GM12873 (cell line): ENCODE data around the gene LENG8.

Experiments used
- TF ChIP-seq, protein P1 (sequence below): IDR thresholded peaks from 2 replicates; pipeline ENCODE4 v1.5.1; 2012; ENCODE audit warnings: low read depth, mild to moderate bottlenecking, moderate library complexity, low read length, control low read depth; ENCODE audit not compliant: insufficient read depth; ENCODE audit errors: missing control alignments

The LENG8 gene

DNA sequence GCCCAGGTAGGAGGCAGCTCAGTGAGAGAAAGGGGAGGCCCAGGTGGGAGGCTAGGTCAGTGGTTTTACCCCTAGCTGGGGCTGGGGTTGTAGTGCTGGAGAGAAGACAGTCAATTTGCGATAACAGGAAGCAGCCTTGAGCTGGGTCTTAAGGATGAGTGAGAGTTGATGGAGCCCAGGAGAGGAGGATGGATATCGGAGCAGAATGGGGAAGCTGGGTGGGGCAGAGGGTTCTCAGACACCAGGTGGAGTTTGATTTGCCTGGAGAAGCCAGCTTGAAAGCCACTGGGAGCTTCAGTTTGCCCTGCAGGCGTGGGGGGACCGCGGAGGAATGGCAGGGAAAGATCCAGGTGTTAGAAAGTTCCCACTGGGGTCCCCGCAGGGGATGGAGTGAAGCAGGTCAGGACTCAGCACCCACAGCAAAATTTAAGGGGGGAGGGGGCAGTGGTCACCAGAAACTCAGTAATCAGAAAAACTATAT is 24.9 kb downstream of the LENG8 start:
- TF ChIP-seq, protein P1, sequence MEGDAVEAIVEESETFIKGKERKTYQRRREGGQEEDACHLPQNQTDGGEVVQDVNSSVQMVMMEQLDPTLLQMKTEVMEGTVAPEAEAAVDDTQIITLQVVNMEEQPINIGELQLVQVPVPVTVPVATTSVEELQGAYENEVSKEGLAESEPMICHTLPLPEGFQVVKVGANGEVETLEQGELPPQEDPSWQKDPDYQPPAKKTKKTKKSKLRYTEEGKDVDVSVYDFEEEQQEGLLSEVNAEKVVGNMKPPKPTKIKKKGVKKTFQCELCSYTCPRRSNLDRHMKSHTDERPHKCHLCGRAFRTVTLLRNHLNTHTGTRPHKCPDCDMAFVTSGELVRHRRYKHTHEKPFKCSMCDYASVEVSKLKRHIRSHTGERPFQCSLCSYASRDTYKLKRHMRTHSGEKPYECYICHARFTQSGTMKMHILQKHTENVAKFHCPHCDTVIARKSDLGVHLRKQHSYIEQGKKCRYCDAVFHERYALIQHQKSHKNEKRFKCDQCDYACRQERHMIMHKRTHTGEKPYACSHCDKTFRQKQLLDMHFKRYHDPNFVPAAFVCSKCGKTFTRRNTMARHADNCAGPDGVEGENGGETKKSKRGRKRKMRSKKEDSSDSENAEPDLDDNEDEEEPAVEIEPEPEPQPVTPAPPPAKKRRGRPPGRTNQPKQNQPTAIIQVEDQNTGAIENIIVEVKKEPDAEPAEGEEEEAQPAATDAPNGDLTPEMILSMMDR: no peak

- TF ChIP-seq, protein P1: no peak
These were observed 26.7 kb downstream of the LENG8 start for GRCh38 chr19:54475706-54476105.

DNA sequence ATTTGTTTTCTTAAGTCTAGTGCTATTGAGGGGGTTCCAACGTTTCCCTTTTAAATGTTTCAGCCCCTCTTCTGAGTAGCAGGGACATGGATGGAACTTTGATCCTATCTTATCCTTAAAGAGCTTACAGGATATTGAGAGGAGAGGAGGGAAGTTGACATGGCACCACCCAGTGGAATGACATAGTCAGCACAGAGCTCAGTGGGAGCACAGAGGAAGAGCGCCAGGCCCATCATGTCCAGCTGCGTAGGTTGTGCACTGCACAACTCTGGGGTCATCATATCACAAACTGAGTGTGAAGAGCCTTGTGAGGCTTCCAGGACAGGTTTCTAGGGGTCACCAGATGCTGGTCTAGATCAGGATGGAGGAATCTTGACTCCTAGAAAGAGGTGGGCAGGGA is 28.7 kb downstream of the LENG8 start:
- TF ChIP-seq, protein P1: no peak

GRCh38 chr19:54478677-54479266 is 29.8 kb downstream of the LENG8 start:
- TF ChIP-seq, protein P1: peak; percentile 83

GRCh38 chr19:54480051-54480450 is 31.1 kb downstream of the LENG8 start:
- TF ChIP-seq, protein P1: no peak

DNA sequence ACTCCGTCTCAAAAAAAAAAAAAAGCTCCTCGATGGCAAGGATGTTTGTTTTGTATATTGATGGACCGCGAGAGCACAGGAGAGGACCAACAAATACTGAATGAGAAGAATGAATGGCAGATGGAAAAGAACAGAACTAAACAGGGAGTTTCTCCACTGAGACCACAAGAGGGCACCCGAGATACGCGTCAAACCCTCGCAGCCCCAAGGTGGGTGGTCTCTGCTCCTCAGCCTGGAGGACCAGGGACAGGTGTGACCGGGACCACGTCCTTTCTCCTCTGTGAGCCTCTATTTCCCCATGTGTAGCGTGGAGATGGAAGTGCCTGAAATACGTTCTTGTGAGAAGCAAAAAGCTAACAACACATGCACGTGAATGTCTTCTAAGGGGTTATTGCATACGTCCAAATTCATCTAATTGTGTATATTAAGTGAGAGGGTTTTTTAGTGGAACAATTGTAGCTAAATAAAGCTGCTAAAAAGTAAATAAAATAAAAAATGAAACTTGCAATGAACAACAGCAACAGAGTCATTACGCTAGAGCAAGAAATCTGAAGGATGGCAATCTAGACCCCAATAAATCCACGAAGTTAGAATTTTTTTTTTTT is 32.4 kb downstream of the LENG8 start:
- TF ChIP-seq, protein P1: peak; percentile 86

GRCh38 chr19:54482889-54483288 is 33.9 kb downstream of the LENG8 start:
- TF ChIP-seq, protein P1: no peak
